Effector memory CD4-positive, alpha-beta T cell (primary cell): ENCODE measurements around the gene ATG9A.

Source experiments
- DNase-seq, 3 donors: peaks; one replicate each; pipeline ENCODE4 v3.0.0-alpha.2; 2020
- H3K27ac ChIP-seq: 2 replicates; pipeline ENCODE4 v1.7.0; 2013; ENCODE audit warnings: mild to moderate bottlenecking, low read length, moderate library complexity; ENCODE audit not compliant: insufficient read depth, poor library complexity, severe bottlenecking
- H3K27me3 ChIP-seq: replicated peaks from 2 replicates; pipeline ENCODE4 v1.7.0; 2013; ENCODE audit warnings: mild to moderate bottlenecking, low read length; ENCODE audit not compliant: insufficient read depth, control insufficient read depth, poor library complexity, severe bottlenecking
- H3K36me3 ChIP-seq: 2 replicates; pipeline ENCODE4 v1.7.0; 2013; ENCODE audit warnings: mild to moderate bottlenecking, low read length, moderate library complexity; ENCODE audit not compliant: control insufficient read depth, insufficient read depth
- H3K4me1 ChIP-seq: 2 replicates; pipeline ENCODE4 v1.7.0; 2013; ENCODE audit warnings: low read length, mild to moderate bottlenecking; ENCODE audit not compliant: control insufficient read depth, insufficient read depth, poor library complexity, severe bottlenecking
- H3K4me3 ChIP-seq: 2 replicates; pipeline ENCODE4 v1.7.0; 2013; ENCODE audit warnings: low read length, low read depth, mild to moderate bottlenecking; ENCODE audit not compliant: insufficient read depth, poor library complexity, severe bottlenecking
- H3K9me3 ChIP-seq: 2 replicates; pipeline ENCODE4 v1.7.0; 2013; ENCODE audit warnings: mild to moderate bottlenecking, low read length, moderate library complexity; ENCODE audit not compliant: control insufficient read depth

ATG9A gene

GRCh38 chr2:219245148-219245898 lies 15.9 kb upstream of the ATG9A start, which contains the start of the genes GLB1L and STK16:
Gene GLB1L, minus strand, starts transcription at chr2:219245444. Its CDS starts 1,871 bp downstream, at chr2:219243573.
Gene STK16, plus strand, starts transcription at chr2:219245479. Its CDS starts 521 bp downstream, at chr2:219246000.
- peak; percentile 70 to 80 (median 78) for DNase-seq
- peaks cover 54% of the 10 kb centered on the region for H3K4me1 ChIP-seq
- H3K36me3 ChIP-seq: peaks cover 7% of the 10 kb centered on the region
- H3K9me3 ChIP-seq: no peaks in the 10 kb centered on the region
- H3K4me3 ChIP-seq: peak within 1 kb of the TSS; percentile 93
- no peaks in the 10 kb centered on the region for H3K27me3 ChIP-seq
- H3K27ac ChIP-seq: peak within 1 kb of the TSS; percentile 95

- Histone ChIP-seq H3K4me3 (peak overlapping the region; percentile 93), H3K4me1 (peaks cover 49% of the 10 kb centered on the region), H3K27ac (peak overlapping the region; percentile 95), H3K36me3 (peaks cover under 1% of the 10 kb centered on the region), H3K9me3 (no peaks in the 10 kb centered on the region), H3K27me3 (no peaks in the 10 kb centered on the region)
- no peak for DNase-seq
Observed at GRCh38 chr2:219244789-219245147, 15.3 kb upstream of the ATG9A start.

GRCh38 chr2:219243291-219243761 lies 13.9 kb upstream of the ATG9A start:
- H3K36me3 ChIP-seq: peaks cover 5% of the 10 kb centered on the region
- DNase-seq: no peak
- H3K9me3 ChIP-seq: no peaks in the 10 kb centered on the region
- H3K27ac ChIP-seq: no peak overlapping the region
- no peak overlapping the region for H3K4me3 ChIP-seq
- peaks cover 37% of the 10 kb centered on the region for H3K4me1 ChIP-seq
- no peaks in the 10 kb centered on the region for H3K27me3 ChIP-seq

GRCh38 chr2:219234331-219234730 lies 4.9 kb upstream of the ATG9A start:
- no peak for DNase-seq
- Histone ChIP-seq H3K27ac (no peak overlapping the region), H3K4me3 (no peak overlapping the region), H3K27me3 (no peaks in the 10 kb centered on the region), H3K4me1 (no peaks in the 10 kb centered on the region), H3K36me3 (peaks cover 73% of the 10 kb centered on the region), H3K9me3 (no peaks in the 10 kb centered on the region)

GRCh38 chr2:219230059-219230540 lies 664 bp upstream of the ATG9A start:
- peaks cover 53% of the 10 kb centered on the region for H3K36me3 ChIP-seq
- H3K4me3 ChIP-seq: peak overlapping the region; percentile 80

GRCh38 chr2:219228911-219229304 lies 528 bp downstream of the ATG9A start:
- Histone ChIP-seq H3K9me3 (no peaks in the 10 kb centered on the region), H3K4me3 (peak overlapping the region; percentile 80), H3K4me1 (peaks cover 13% of the 10 kb centered on the region), H3K36me3 (peaks cover 53% of the 10 kb centered on the region), H3K27ac (peak overlapping the region; percentile 93), H3K27me3 (no peaks in the 10 kb centered on the region)
- no peak for DNase-seq

More at GRCh38 chr2:219230059-219230540, 664 bp upstream of the ATG9A start:
- DNase-seq: no peak
- H3K9me3 ChIP-seq: no peaks in the 10 kb centered on the region
- H3K4me1 ChIP-seq: peaks cover 13% of the 10 kb centered on the region
- H3K27ac ChIP-seq: peak overlapping the region; percentile 93
- H3K27me3 ChIP-seq: no peaks in the 10 kb centered on the region

GRCh38 chr2:219228041-219228910 lies 1.2 kb downstream of the ATG9A start:
- peaks cover 13% of the 10 kb centered on the region for H3K4me1 ChIP-seq
- no peak for DNase-seq
- peaks cover 53% of the 10 kb centered on the region for H3K36me3 ChIP-seq
- peak overlapping the region; percentile 93 for H3K27ac ChIP-seq
- no peaks in the 10 kb centered on the region for H3K27me3 ChIP-seq
- peak overlapping the region; percentile 80 for H3K4me3 ChIP-seq
- no peaks in the 10 kb centered on the region for H3K9me3 ChIP-seq

GRCh38 chr2:219225350-219225749 lies 4.1 kb downstream of the ATG9A start:
- Histone ChIP-seq H3K9me3 (no peaks in the 10 kb centered on the region), H3K4me3 (no peak overlapping the region), H3K4me1 (peaks cover 13% of the 10 kb centered on the region), H3K36me3 (peaks cover 58% of the 10 kb centered on the region), H3K27ac (no peak overlapping the region), H3K27me3 (no peaks in the 10 kb centered on the region)
- no peak for DNase-seq

- H3K4me3 ChIP-seq: no peak overlapping the region
- DNase-seq: no peak
- no peaks in the 10 kb centered on the region for H3K27me3 ChIP-seq
- H3K36me3 ChIP-seq: peaks cover 58% of the 10 kb centered on the region
- H3K4me1 ChIP-seq: peaks cover 18% of the 10 kb centered on the region
- H3K27ac ChIP-seq: no peak overlapping the region
- no peaks in the 10 kb centered on the region for H3K9me3 ChIP-seq
Observed at GRCh38 chr2:219223831-219224610, 5.4 kb downstream of the ATG9A start.
